GM19455 (cell line): Measurements from ENCODE around the gene MBTPS1.

Source experiments
- ATAC-seq: cut with Tn5 transposase; IDR thresholded peaks from one replicate; pipeline ENCODE4 v1.9.1; 2021; ENCODE audit not compliant: unreplicated experiment

The MBTPS1 gene

GRCh38 chr16:84014570-84015327 is 102.0 kb downstream of the MBTPS1 start:
- no peak for ATAC-seq

- peak; percentile 69 for ATAC-seq
These were observed 102.8 kb downstream of the MBTPS1 start for GRCh38 chr16:84013787-84014569.

DNA sequence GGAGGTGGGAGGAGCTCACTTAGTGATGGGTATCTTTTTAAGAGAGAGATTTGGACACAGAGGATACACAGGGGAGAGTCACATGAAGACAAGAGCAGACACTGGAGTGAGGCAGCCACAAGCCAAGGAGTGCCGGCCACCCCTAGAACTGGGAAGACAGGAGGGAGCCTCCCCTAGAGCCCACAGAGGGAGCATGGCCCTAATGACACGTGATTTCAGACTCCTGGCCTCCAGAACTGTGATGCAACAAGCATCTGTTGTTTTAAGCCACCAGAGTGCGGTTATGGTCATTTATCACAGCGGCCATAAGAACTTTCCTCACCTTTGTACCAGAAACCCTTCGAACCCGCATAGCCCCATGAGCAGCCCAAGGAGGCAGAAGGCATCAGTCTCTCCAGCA is 107.5 kb downstream of the MBTPS1 start:
- no peak for ATAC-seq

DNA sequence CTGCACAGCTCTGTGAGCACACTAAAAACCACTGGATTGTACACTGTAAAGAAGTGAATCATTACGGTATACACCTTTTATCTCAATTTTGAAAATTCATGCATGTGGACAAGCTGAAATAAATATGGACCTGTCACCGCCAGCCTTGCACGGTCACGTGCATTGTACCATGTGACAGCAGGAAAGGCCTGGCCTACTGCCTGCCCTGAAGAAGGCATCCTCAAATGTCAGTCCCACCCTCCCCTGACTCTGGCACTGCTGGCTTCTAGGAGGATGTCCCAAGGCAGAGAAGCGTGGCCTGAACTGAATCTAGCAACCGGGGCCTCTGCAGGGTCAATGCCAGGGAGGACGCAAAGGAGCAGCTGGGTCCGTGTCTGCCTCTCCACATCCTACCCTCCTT is 108.8 kb downstream of the MBTPS1 start:
- no peak for ATAC-seq

GRCh38 chr16:84007520-84007919 is 109.2 kb downstream of the MBTPS1 start:
- ATAC-seq = no peak

DNA sequence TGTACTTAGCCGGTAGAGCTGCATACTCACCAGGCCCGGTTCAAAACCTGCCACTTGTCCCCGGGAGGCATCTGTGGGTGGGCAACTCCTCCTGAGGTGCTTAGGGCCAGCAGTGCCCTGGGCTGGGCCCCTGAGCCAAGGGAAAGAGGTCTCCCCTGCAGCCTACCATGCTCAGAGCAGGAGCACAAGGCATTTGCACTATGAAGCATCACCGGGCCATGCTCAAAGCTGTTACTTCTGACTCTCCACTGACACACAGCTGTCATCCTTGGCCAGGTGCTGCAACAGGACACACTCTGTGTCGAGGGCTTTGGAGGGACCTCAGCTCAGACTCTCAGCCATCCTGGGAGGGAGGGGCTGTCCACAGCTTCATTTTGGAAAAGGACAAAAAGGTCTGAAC is 111.4 kb downstream of the MBTPS1 start:
- ATAC-seq = no peak

DNA sequence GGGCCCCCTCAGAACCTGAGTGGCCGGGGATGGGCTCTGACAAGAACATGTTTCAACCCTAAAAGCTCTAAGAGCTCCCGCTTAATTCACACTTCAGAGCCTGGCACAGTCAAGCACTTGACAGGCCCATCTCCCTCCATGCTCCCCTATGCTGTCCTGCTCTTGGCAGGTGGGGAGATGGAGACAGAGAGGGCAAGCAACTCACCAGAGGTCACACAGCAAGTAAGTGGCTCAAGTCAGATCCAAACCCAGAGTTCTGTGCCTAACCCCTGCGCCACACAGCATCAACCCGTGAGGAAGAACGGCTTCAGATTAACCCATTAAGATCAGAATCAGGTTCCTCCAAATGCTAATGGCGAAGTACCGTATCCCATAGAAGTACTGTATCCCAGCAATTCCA is 112.3 kb downstream of the MBTPS1 start:
- ATAC-seq = no peak
